NCI-H1105 treated with DMSO at 0.1 percent for 48 hours (cell line): ENCODE measurements around the gene KRTAP10-2.
"Not testable (repeated sequence)": the region's sequence is repeated elsewhere in the genome, so short reads cannot be mapped to it uniquely, and the experiment has no call there.

ENCODE experiments used
- DNase-seq: peaks from one replicate; lab custom pipeline; 2025; lab: John Stamatoyannopoulos, UW

The KRTAP10-2 gene

GRCh38 chr21:44583089-44583799 lies 31.9 kb upstream of the KRTAP10-2 start:
- DNase-seq: no peak

- no peak for DNase-seq
Measured at GRCh38 chr21:44582055-44582454, 30.8 kb upstream of the KRTAP10-2 start.

GRCh38 chr21:44581158-44581557 lies 29.9 kb upstream of the KRTAP10-2 start:
- no peak for DNase-seq

- DNase-seq: not testable (repeated sequence)
Measured at GRCh38 chr21:44580231-44580821, 29.0 kb upstream of the KRTAP10-2 start, which contains the start of gene KRTAP10-5. KRTAP10-5 (minus strand) TSS chr21:44580604; CDS start chr21:44580578, 26 bp downstream.

GRCh38 chr21:44579833-44580144 lies 28.5 kb upstream of the KRTAP10-2 start:
- no peak for DNase-seq

GRCh38 chr21:44579056-44579832 lies 27.9 kb upstream of the KRTAP10-2 start:
- DNase-seq: no peak

GRCh38 chr21:44578371-44579055 lies 27.2 kb upstream of the KRTAP10-2 start:
- no peak for DNase-seq

- DNase-seq: no peak
Measured at GRCh38 chr21:44576025-44576420, 24.7 kb upstream of the KRTAP10-2 start.

GRCh38 chr21:44575307-44576024 lies 24.2 kb upstream of the KRTAP10-2 start:
- DNase-seq: no peak

GRCh38 chr21:44574457-44575306 lies 23.4 kb upstream of the KRTAP10-2 start:
- no peak for DNase-seq

- not testable (repeated sequence) for DNase-seq
Measured at GRCh38 chr21:44573630-44574456, 22.5 kb upstream of the KRTAP10-2 start, which contains the start of gene KRTAP10-4. KRTAP10-4 (plus strand) TSS chr21:44573729; CDS start chr21:44573759, 30 bp downstream.

GRCh38 chr21:44572959-44573583 lies 21.8 kb upstream of the KRTAP10-2 start:
- no peak for DNase-seq

- DNase-seq: no peak
Measured at GRCh38 chr21:44571844-44572782, 20.8 kb upstream of the KRTAP10-2 start.

GRCh38 chr21:44571296-44571695 lies 20.0 kb upstream of the KRTAP10-2 start:
- DNase-seq: no peak

- DNase-seq: no peak
Measured at GRCh38 chr21:44569861-44570517, 18.7 kb upstream of the KRTAP10-2 start.

- DNase-seq: no peak
Measured at GRCh38 chr21:44568667-44569556, 17.6 kb upstream of the KRTAP10-2 start.

GRCh38 chr21:44568261-44568660 lies 17.0 kb upstream of the KRTAP10-2 start:
- DNase-seq: no peak
